Right lobe of liver (tissue), 4 donors: Measurements from ENCODE around the gene OSBPL10.

ENCODE experiments used
- POLR2A ChIP-seq: fragments of 450-650 bp; IDR thresholded peaks from one replicate; pipeline ENCODE4 v1.6.1; 2017; ENCODE audit warnings: antibody characterized with exemption, mild to moderate bottlenecking
- TF ChIP-seq, protein P1 (sequence below), 4 donors: fragments of 200-600 bp in 3 of 4; fragments of 450-650 bp in 1 of 4; IDR thresholded peaks; one replicate each; pipeline versions ENCODE4 v1.5.1 to v1.8.0; 2016 to 2022; ENCODE audit warnings: antibody characterized with exemption in 4 of 4, mild to moderate bottlenecking in 2 of 4
- donor health status: DM: no; HTN: no; CAD: no.
- donor health status: DM: no; HTN: no; CAD: no.
- donor health status: DM: no; HTN: yes; CAD: no.

DNA sequence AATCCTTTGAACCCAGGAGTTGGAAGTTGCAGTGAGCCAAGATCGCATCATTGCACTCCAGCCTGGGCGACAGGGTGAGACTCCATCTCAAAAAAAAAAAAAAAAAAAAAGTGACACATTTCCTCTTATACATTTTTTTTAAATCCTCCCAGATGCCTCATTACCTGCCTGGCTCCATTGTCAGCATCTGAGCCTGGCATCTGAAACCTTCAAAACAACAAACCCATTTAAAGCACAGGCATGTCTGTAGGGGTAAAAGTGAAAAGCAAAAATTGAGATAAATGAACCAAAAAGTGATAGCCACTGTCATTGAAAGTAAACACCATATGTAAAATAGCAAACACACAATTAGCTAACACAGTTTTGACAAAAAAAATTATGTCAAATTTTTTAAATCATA is 38.6 kb downstream of the OSBPL10 start:
- TF ChIP-seq, protein P1, sequence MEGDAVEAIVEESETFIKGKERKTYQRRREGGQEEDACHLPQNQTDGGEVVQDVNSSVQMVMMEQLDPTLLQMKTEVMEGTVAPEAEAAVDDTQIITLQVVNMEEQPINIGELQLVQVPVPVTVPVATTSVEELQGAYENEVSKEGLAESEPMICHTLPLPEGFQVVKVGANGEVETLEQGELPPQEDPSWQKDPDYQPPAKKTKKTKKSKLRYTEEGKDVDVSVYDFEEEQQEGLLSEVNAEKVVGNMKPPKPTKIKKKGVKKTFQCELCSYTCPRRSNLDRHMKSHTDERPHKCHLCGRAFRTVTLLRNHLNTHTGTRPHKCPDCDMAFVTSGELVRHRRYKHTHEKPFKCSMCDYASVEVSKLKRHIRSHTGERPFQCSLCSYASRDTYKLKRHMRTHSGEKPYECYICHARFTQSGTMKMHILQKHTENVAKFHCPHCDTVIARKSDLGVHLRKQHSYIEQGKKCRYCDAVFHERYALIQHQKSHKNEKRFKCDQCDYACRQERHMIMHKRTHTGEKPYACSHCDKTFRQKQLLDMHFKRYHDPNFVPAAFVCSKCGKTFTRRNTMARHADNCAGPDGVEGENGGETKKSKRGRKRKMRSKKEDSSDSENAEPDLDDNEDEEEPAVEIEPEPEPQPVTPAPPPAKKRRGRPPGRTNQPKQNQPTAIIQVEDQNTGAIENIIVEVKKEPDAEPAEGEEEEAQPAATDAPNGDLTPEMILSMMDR (IDR thresholded peaks at IDR 0.05) = no peak
- TF ChIP-seq POLR2A = no peak
